ENCODE data around the gene RASGRF1. TPM values are rescaled to one million over a fixed set of nuclear protein-coding genes. Genes with fewer than 3 reads are reported as not detected.

RASGRF1 gene
- total and polyA plus RNA-seq, 12 donors: 0.11 to 6.9 (median 0.46) TPM

GRCh38 chr15:79023918-79024317 is 66.7 kb downstream of the RASGRF1 start:
- no peak for DNase-seq
- TF ChIP-seq POLR2A (IDR thresholded peaks at IDR 0.05): no peak
- TF ChIP-seq, protein P1, sequence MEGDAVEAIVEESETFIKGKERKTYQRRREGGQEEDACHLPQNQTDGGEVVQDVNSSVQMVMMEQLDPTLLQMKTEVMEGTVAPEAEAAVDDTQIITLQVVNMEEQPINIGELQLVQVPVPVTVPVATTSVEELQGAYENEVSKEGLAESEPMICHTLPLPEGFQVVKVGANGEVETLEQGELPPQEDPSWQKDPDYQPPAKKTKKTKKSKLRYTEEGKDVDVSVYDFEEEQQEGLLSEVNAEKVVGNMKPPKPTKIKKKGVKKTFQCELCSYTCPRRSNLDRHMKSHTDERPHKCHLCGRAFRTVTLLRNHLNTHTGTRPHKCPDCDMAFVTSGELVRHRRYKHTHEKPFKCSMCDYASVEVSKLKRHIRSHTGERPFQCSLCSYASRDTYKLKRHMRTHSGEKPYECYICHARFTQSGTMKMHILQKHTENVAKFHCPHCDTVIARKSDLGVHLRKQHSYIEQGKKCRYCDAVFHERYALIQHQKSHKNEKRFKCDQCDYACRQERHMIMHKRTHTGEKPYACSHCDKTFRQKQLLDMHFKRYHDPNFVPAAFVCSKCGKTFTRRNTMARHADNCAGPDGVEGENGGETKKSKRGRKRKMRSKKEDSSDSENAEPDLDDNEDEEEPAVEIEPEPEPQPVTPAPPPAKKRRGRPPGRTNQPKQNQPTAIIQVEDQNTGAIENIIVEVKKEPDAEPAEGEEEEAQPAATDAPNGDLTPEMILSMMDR (IDR thresholded peaks at IDR 0.05): no peak
- 76 to 89% (median 87%) methylated on average over 1 of the region's 1 CpG for WGBS, 4 donors

GRCh38 chr15:79023546-79023890 is 67.1 kb downstream of the RASGRF1 start:
- 48 to 83% (median 68%) methylated on average over 1 to 2 of the region's 2 CpGs for WGBS, 4 donors
- TF ChIP-seq, protein P1 (IDR thresholded peaks at IDR 0.05): no peak
- no peak for TF ChIP-seq POLR2A (IDR thresholded peaks at IDR 0.05)
- no peak for DNase-seq
- Histone ChIP-seq H3K27ac (no peak overlapping the region), H3K9me3 (replicated peaks in 1 of 3) (no peaks in the 10 kb centered on the region), H3K4me3 (no peak overlapping the region), H3K36me3 (replicated peaks in 1 of 2) (no peaks in the 10 kb centered on the region), H3K27me3 (no peaks in the 10 kb centered on the region), H3K4me1 (replicated peaks in 1 of 2) (no peaks in the 10 kb centered on the region)
- intact Hi-C loops (cut with DNase I): no loop called here

More at GRCh38 chr15:79023918-79024317, 66.7 kb downstream of the RASGRF1 start:
- Histone ChIP-seq H3K4me3 (no peak overlapping the region), H3K36me3 (replicated peaks in 1 of 2) (no peaks in the 10 kb centered on the region), H3K9me3 (replicated peaks in 1 of 3) (no peaks in the 10 kb centered on the region), H3K4me1 (replicated peaks in 1 of 2) (no peaks in the 10 kb centered on the region), H3K27me3 (no peaks in the 10 kb centered on the region), H3K27ac (no peak overlapping the region)
- intact Hi-C loops (cut with DNase I): no loop called here

DNA sequence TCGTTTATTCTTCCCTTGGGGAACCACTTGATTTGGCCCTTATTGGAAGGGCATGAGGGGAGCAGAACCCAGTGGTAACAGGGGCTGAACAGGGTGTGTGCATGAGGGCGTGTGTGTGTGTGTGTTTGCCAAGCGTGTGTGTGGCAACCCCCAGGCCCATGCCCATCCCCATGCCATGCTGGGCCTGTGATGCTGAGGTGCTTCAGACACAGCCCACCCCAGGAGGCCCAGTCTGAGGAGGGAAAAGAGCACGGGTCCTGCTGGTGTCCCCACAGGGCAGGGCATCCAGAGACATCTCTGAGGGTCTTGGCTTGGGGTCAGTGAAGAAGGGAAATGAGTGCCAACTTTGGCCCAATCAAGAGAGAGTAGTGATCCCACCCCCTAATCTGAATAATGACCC is 71.6 kb downstream of the RASGRF1 start:
- TF ChIP-seq, protein P1 (IDR thresholded peaks at IDR 0.05): no peak
- TF ChIP-seq POLR2A (IDR thresholded peaks at IDR 0.05): no peak
- intact Hi-C loops (cut with DNase I): no loop called here
- H3K4me3 ChIP-seq: no peak overlapping the region
- H3K4me1 ChIP-seq (replicated peaks in 1 of 2): peaks cover 0 to 8% of the 10 kb centered on the region in 2 donors
- H3K36me3 ChIP-seq (replicated peaks in 1 of 2): no peaks in the 10 kb centered on the region
- DNase-seq: no peak
- WGBS, 4 donors: 71 to 100% (median 76%) methylated on average over 2 to 4 of the region's 4 CpGs
- no peaks in the 10 kb centered on the region for H3K9me3 ChIP-seq (replicated peaks in 1 of 3)
- no peak overlapping the region for H3K27ac ChIP-seq
- no peaks in the 10 kb centered on the region for H3K27me3 ChIP-seq

DNA sequence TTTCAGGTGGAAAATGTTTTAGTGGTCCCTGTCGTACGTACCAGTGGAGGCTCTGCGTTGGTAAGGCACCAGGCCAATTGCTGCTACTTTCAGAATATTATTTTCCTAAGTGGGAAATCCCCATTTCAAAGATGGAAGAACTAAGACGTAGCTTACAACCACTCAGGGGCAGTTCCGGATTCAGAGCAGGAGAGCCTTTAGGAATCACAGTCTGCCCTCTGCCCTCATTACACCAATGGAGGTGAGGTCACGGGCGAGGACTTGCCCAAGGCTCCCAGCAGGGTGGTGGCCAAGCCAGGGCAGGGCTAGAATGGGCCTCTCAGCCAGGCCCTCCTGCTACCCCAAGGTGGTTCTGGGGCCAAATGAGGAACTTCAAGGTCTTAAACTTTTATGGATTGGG is 72.6 kb downstream of the RASGRF1 start:
- DNase-seq: no peak
- WGBS, 4 donors: 89 to 93% (median 89%) methylated on average over 7 of the region's 7 CpGs

More for the DNA sequence above, 72.6 kb downstream of the RASGRF1 start:
- H3K27me3 ChIP-seq: no peaks in the 10 kb centered on the region
- H3K4me3 ChIP-seq: no peak overlapping the region
- H3K4me1 ChIP-seq (replicated peaks in 1 of 2): peaks cover 0 to 8% of the 10 kb centered on the region in 2 donors
- no peaks in the 10 kb centered on the region for H3K9me3 ChIP-seq (replicated peaks in 1 of 3)
- no peaks in the 10 kb centered on the region for H3K36me3 ChIP-seq (replicated peaks in 1 of 2)
- TF ChIP-seq, protein P1 (IDR thresholded peaks at IDR 0.05): no peak
- TF ChIP-seq POLR2A (IDR thresholded peaks at IDR 0.05): no peak
- no peak overlapping the region for H3K27ac ChIP-seq
- intact Hi-C loops (cut with DNase I): no loop called here

All from adrenal gland (tissue), 12 donors.